SK-N-SH treated with all-trans-retinoic acid at 6 μM for 48 hours (cell line): ENCODE measurements around the gene ABHD12B.

ENCODE experiments used
- ATAC-seq: fragments of 200-7000 bp; cut with Tn5 transposase; 3 replicates; pipeline ENCODE4 v1.9.1; 2020; ENCODE audit warnings: mild to moderate bottlenecking, moderate library complexity
- ARNTL ChIP-seq: fragments of 450-650 bp; formaldehyde crosslinking; IDR thresholded peaks from 2 replicates; pipeline ENCODE4 v1.5.0; 2020; ENCODE audit warnings: low read depth, mild to moderate bottlenecking, moderate library complexity, borderline replicate concordance
- BACH2 ChIP-seq: fragments of 250-450 bp; sonication (Bioruptor Pico); IDR thresholded peaks from 2 replicates; pipeline ENCODE4 v1.9.0; 2021; ENCODE audit warnings: mild to moderate bottlenecking, borderline replicate concordance
- CREB5 ChIP-seq: fragments of 250-450 bp; sonication (Bioruptor Pico); IDR thresholded peaks from 2 replicates; pipeline ENCODE4 v1.5.1; 2020; ENCODE audit warnings: low read depth, mild to moderate bottlenecking, moderate library complexity
- CSRNP3 ChIP-seq: fragments of 250-450 bp; sonication (Bioruptor Pico); IDR thresholded peaks from 2 replicates; pipeline ENCODE4 v1.5.1; 2021; ENCODE audit warnings: mild to moderate bottlenecking, moderate library complexity
- ESRRG ChIP-seq: fragments of 250-450 bp; sonication (Bioruptor Pico); IDR thresholded peaks from 2 replicates; pipeline ENCODE4 v1.6.1; 2021; ENCODE audit warnings: mild to moderate bottlenecking
- GLIS3 ChIP-seq: fragments of 250-450 bp; sonication (Bioruptor Pico); IDR thresholded peaks from 2 replicates; pipeline ENCODE4 v1.5.0; 2020; ENCODE audit warnings: mild to moderate bottlenecking, moderate library complexity
- ISL1 ChIP-seq: fragments of 250-450 bp; sonication (Bioruptor Pico); IDR thresholded peaks from 2 replicates; pipeline ENCODE4 v2.1.2; 2022; ENCODE audit warnings: mild to moderate bottlenecking, moderate library complexity
- PATZ1 ChIP-seq: fragments of 250-450 bp; sonication (Bioruptor Pico); IDR thresholded peaks from 2 replicates; pipeline ENCODE4 v1.8.0; 2020; ENCODE audit warnings: mild to moderate bottlenecking, moderate library complexity, borderline replicate concordance
- POU6F1 ChIP-seq: fragments of 250-450 bp; sonication (Bioruptor Pico); IDR thresholded peaks from 2 replicates; pipeline ENCODE4 v1.8.0; 2021; ENCODE audit warnings: low read depth, mild to moderate bottlenecking, moderate library complexity, borderline replicate concordance
- PPARA ChIP-seq: fragments of 250-450 bp; sonication (Bioruptor Pico); IDR thresholded peaks from 2 replicates; pipeline ENCODE4 v1.5.0; 2020; ENCODE audit warnings: mild to moderate bottlenecking, borderline replicate concordance
- RARB ChIP-seq: fragments of 250-450 bp; sonication (Bioruptor Pico); IDR thresholded peaks from 2 replicates; pipeline ENCODE4 v1.8.0; 2021; ENCODE audit warnings: mild to moderate bottlenecking, moderate library complexity
- SNAI2 ChIP-seq: fragments of 250-450 bp; sonication (Bioruptor Pico); IDR thresholded peaks from 2 replicates; pipeline ENCODE4 v1.5.0; 2020; ENCODE audit warnings: mild to moderate bottlenecking, moderate library complexity
- TCF4 ChIP-seq: fragments of 250-450 bp; sonication (Bioruptor Pico); IDR thresholded peaks from 2 replicates; pipeline ENCODE4 v1.8.0; 2021; ENCODE audit warnings: mild to moderate bottlenecking, moderate library complexity, borderline replicate concordance
- TOX ChIP-seq: fragments of 250-450 bp; sonication (Bioruptor Pico); IDR thresholded peaks from 2 replicates; pipeline ENCODE4 v1.8.0; 2021; ENCODE audit warnings: mild to moderate bottlenecking, moderate library complexity, borderline replicate concordance
- TSHZ2 ChIP-seq: fragments of 250-450 bp; sonication (Bioruptor Pico); IDR thresholded peaks from 2 replicates; pipeline ENCODE4 v1.5.0; 2020; ENCODE audit warnings: mild to moderate bottlenecking, moderate library complexity
- ZC3H10 ChIP-seq: fragments of 250-450 bp; sonication (Bioruptor Pico); IDR thresholded peaks from 2 replicates; pipeline ENCODE4 v1.5.1; 2021; ENCODE audit warnings: mild to moderate bottlenecking, moderate library complexity
- ZFP3 ChIP-seq: fragments of 250-450 bp; sonication (Bioruptor Pico); IDR thresholded peaks from 2 replicates; pipeline ENCODE4 v1.5.0; 2020; ENCODE audit warnings: mild to moderate bottlenecking, moderate library complexity
- ZNF565 ChIP-seq: fragments of 450-650 bp; formaldehyde crosslinking; conservative IDR thresholded peaks from 2 replicates; pipeline ENCODE4 v1.5.0; 2020; ENCODE audit warnings: low read depth, mild to moderate bottlenecking, moderate library complexity
- ZNF70 ChIP-seq: fragments of 450-650 bp; formaldehyde crosslinking; IDR thresholded peaks from 2 replicates; pipeline ENCODE4 v1.5.0; 2020; ENCODE audit warnings: mild to moderate bottlenecking, moderate library complexity
- ZNF8 ChIP-seq: fragments of 450-650 bp; formaldehyde crosslinking; IDR thresholded peaks from 2 replicates; pipeline ENCODE4 v1.5.0; 2020; ENCODE audit warnings: mild to moderate bottlenecking, moderate library complexity

ABHD12B gene

GRCh38 chr14:50947446-50947845 lies 75.6 kb downstream of the ABHD12B start:
- TF ChIP-seq POU6F1 (CRISPR knock-in tag) (no peak), GLIS3 (no peak), TCF4 (no peak), ZFP3 (no peak), CREB5 (CRISPR knock-in tag) (no peak), ISL1 (CRISPR knock-in tag) (no peak), ZNF565 (CRISPR knock-in tag) (no peak)
- ATAC-seq: no peak

GRCh38 chr14:50948205-50948604 lies 76.4 kb downstream of the ABHD12B start:
- TF ChIP-seq ZC3H10 (CRISPR knock-in tag) (no peak), ISL1 (CRISPR knock-in tag) (no peak), ZNF70 (no peak), BACH2 (CRISPR knock-in tag) (no peak), ARNTL (CRISPR knock-in tag) (no peak), ESRRG (CRISPR knock-in tag) (no peak), ZNF565 (CRISPR knock-in tag) (no peak), RARB (CRISPR knock-in tag) (no peak), ZNF8 (CRISPR knock-in tag) (no peak), SNAI2 (CRISPR knock-in tag) (no peak), CREB5 (CRISPR knock-in tag) (no peak), PATZ1 (CRISPR knock-in tag) (no peak), CSRNP3 (no peak), TSHZ2 (no peak), TOX (CRISPR knock-in tag) (no peak), GLIS3 (no peak)
- TF ChIP-seq, all 23 proteins: peak for 0
- no peak for ATAC-seq

GRCh38 chr14:50951032-50951431 lies 79.2 kb downstream of the ABHD12B start:
- TF ChIP-seq CREB5 (CRISPR knock-in tag) (no peak), PPARA (CRISPR knock-in tag) (no peak), GLIS3 (no peak), ZC3H10 (CRISPR knock-in tag) (no peak)
- no peak for ATAC-seq
